SU-DHL-6 (cell line): Measurements from ENCODE around the gene COQ4.

ENCODE experiments used
- H2AFZ ChIP-seq: fragments of 200-600 bp; sonication (generic); 2 replicates; pipeline ENCODE4 v1.6.1; 2014; ENCODE audit warnings: low read depth, mild to moderate bottlenecking, moderate library complexity, mixed read lengths, antibody characterized with exemption, low read length; ENCODE audit not compliant: severe bottlenecking
- H3F3A ChIP-seq: fragments of 200-600 bp; shearing (Covaris generic); 2 replicates; pipeline ENCODE4 v1.6.0; 2016; ENCODE audit warnings: antibody characterized with exemption, mild to moderate bottlenecking; ENCODE audit not compliant: insufficient read depth
- H3K27ac ChIP-seq: fragments of 200-600 bp; sonication (generic); 2 replicates; pipeline ENCODE4 v1.5.1; 2016; ENCODE audit warnings: low read depth, mild to moderate bottlenecking, low read length, moderate library complexity, mixed read lengths
- H3K27me3 ChIP-seq: fragments of 200-600 bp; sonication (generic), shearing (Covaris generic); 2 replicates; pipeline ENCODE4 v1.6.0; 2014; ENCODE audit warnings: mild to moderate bottlenecking, low read length
- H3K36me3 ChIP-seq: fragments of 200-600 bp; sonication (generic); 2 replicates; pipeline ENCODE4 v1.6.1; 2014; ENCODE audit warnings: mild to moderate bottlenecking, low read length, mixed read lengths
- H3K4me2 ChIP-seq: fragments of 300-600, 200-600 bp; shearing (Covaris generic), sonication (generic); 2 replicates; pipeline ENCODE4 v1.6.0; 2014; ENCODE audit warnings: low read length, low read depth, mild to moderate bottlenecking; ENCODE audit not compliant: poor library complexity, severe bottlenecking
- H3K4me3 ChIP-seq: fragments of 200-600 bp; sonication (generic); 2 replicates; pipeline ENCODE4 v1.5.1; 2014; ENCODE audit warnings: antibody characterized with exemption, low read length, mild to moderate bottlenecking, mixed read lengths; ENCODE audit not compliant: insufficient read depth, poor library complexity, severe bottlenecking
- H3K79me2 ChIP-seq: fragments of 200-600 bp; sonication (generic); 2 replicates; pipeline ENCODE4 v1.6.1; 2014; ENCODE audit warnings: mild to moderate bottlenecking, low read length, moderate library complexity; ENCODE audit not compliant: insufficient read depth
- H3K9ac ChIP-seq: fragments of 200-600 bp; sonication (generic); 2 replicates; pipeline ENCODE4 v1.7.0; 2014; ENCODE audit warnings: mild to moderate bottlenecking, low read length
- H3K9me2 ChIP-seq: fragments of 200-600 bp; sonication (generic); replicated peaks from 2 replicates; pipeline ENCODE4 v1.6.1; 2014; ENCODE audit warnings: low read length; ENCODE audit not compliant: insufficient read depth
- H3K9me3 ChIP-seq: fragments of 200-600 bp; sonication (generic); 2 replicates; pipeline ENCODE4 v1.6.1; 2014; ENCODE audit warnings: low read length, mixed read lengths; ENCODE audit not compliant: insufficient read depth
- H4K20me1 ChIP-seq: fragments of 200-600 bp; sonication (generic); 2 replicates; pipeline ENCODE4 v1.6.1; 2014; ENCODE audit warnings: low read depth, mild to moderate bottlenecking, antibody characterized with exemption, low read length, moderate library complexity, mixed read lengths
- EZH2phosphoT487 ChIP-seq: fragments of 200-600 bp; sonication (generic), shearing (Covaris generic); conservative IDR thresholded peaks from 2 replicates; pipeline ENCODE4 v1.6.1; 2018; ENCODE audit warnings: mild to moderate bottlenecking, antibody characterized with exemption, low read length, moderate library complexity, mixed read lengths
- TF ChIP-seq, protein P1 (sequence below): fragments of 200-600 bp; sonication (generic); IDR thresholded peaks from one replicate; pipeline ENCODE4 v1.5.1; 2017; ENCODE audit warnings: antibody characterized with exemption, mild to moderate bottlenecking, low read length, moderate library complexity; ENCODE audit not compliant: insufficient read depth, poor library complexity, severe bottlenecking

The COQ4 gene

DNA sequence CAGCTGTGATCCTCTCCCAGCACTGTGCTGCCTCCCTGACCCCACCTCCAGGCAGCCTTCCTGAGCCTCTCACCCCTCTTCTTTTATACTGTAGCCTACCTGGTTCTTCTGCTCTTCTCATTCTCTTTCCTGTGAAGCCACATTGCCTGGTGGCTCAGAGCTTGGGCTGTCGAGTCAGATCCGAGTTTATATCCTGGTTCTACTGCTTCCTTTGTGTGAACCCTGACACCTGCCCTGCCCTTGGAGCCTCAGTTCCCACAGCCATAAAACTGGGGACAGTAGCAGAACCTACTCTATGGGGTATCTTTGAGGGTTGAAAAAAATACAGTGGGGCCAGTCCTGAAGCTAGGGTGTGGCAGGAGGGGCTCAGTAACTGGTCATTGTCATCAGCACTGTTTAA lies 26.5 kb downstream of the COQ4 start:
- Histone ChIP-seq H3K9me3 (no peaks in the 10 kb centered on the region), H3K36me3 (no peaks in the 10 kb centered on the region), H3K79me2 (no peaks in the 10 kb centered on the region), H3K27ac (no peak overlapping the region), H3K4me2 (no peak overlapping the region), H3F3A (no peaks in the 10 kb centered on the region), H3K4me3 (no peak overlapping the region), H2AFZ (no peak overlapping the region), H3K9me2 (no peaks in the 10 kb centered on the region), H3K9ac (no peak overlapping the region), H4K20me1 (no peaks in the 10 kb centered on the region), H3K27me3 (no peaks in the 10 kb centered on the region)
- TF ChIP-seq, protein P1, sequence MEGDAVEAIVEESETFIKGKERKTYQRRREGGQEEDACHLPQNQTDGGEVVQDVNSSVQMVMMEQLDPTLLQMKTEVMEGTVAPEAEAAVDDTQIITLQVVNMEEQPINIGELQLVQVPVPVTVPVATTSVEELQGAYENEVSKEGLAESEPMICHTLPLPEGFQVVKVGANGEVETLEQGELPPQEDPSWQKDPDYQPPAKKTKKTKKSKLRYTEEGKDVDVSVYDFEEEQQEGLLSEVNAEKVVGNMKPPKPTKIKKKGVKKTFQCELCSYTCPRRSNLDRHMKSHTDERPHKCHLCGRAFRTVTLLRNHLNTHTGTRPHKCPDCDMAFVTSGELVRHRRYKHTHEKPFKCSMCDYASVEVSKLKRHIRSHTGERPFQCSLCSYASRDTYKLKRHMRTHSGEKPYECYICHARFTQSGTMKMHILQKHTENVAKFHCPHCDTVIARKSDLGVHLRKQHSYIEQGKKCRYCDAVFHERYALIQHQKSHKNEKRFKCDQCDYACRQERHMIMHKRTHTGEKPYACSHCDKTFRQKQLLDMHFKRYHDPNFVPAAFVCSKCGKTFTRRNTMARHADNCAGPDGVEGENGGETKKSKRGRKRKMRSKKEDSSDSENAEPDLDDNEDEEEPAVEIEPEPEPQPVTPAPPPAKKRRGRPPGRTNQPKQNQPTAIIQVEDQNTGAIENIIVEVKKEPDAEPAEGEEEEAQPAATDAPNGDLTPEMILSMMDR = no peak
- TF ChIP-seq EZH2phosphoT487 = no peak

DNA sequence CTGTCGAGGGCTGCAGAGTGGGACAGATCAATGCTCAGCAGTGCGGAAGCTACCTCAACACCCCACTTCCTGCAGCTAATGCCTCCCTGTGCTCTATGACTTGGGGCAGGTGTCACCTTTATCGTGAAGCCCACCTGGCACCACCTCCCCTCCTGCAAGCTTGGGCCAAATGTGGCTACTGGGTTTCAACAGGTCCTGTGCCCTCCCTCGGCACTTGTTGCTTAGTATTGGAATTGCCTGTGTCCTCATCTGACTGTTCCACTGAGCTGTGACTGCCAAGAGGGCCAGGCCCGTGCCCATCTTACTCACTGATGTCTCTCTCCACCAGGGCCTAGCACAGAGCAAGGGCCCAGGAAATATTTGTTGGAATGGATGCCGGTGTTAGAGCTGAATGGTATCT lies 27.1 kb downstream of the COQ4 start:
- Histone ChIP-seq H3K4me2 (no peak overlapping the region), H3K27ac (no peak overlapping the region), H3K9me3 (no peaks in the 10 kb centered on the region), H3K36me3 (no peaks in the 10 kb centered on the region), H3K9me2 (no peaks in the 10 kb centered on the region), H3F3A (no peaks in the 10 kb centered on the region), H4K20me1 (no peaks in the 10 kb centered on the region), H3K9ac (no peak overlapping the region), H3K79me2 (no peaks in the 10 kb centered on the region), H3K27me3 (no peaks in the 10 kb centered on the region), H2AFZ (no peak overlapping the region), H3K4me3 (no peak overlapping the region)
- TF ChIP-seq EZH2phosphoT487 = no peak
- TF ChIP-seq, protein P1 = no peak

DNA sequence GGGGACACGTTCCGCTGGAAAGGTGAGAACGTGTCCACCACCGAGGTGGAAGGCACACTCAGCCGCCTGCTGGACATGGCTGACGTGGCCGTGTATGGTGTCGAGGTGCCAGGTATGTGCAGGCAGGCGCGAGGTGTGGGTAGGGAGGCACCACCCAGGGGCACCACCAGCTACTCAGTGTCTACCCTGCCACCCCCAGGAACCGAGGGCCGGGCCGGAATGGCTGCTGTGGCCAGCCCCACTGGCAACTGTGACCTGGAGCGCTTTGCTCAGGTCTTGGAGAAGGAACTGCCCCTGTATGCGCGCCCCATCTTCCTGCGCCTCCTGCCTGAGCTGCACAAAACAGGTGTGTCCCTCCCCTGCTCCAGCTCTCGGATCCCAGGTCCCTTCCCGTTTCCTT lies 32.8 kb downstream of the COQ4 start:
- H3K9ac ChIP-seq = no peak overlapping the region
- no peak for TF ChIP-seq EZH2phosphoT487
- TF ChIP-seq, protein P1 = no peak
- no peaks in the 10 kb centered on the region for H3K27me3 ChIP-seq
- H3F3A ChIP-seq = no peaks in the 10 kb centered on the region
- H3K4me2 ChIP-seq = no peak overlapping the region
- H3K79me2 ChIP-seq = no peaks in the 10 kb centered on the region
- no peak overlapping the region for H3K27ac ChIP-seq
- H3K4me3 ChIP-seq = no peak overlapping the region
- H3K36me3 ChIP-seq = no peaks in the 10 kb centered on the region
- no peak overlapping the region for H2AFZ ChIP-seq
- no peaks in the 10 kb centered on the region for H4K20me1 ChIP-seq
- no peaks in the 10 kb centered on the region for H3K9me3 ChIP-seq
- no peaks in the 10 kb centered on the region for H3K9me2 ChIP-seq
